ENCODE results near the gene TGM2.
A peak's percentile ranks its signal among the peaks of the same experiment; 100 is the strongest.
"Not testable (repeated sequence)": the region's sequence is repeated elsewhere in the genome, so short reads cannot be mapped to it uniquely, and the experiment has no call there.

TGM2 gene

GRCh38 chr20:38102206-38102605 is 62.9 kb downstream of the TGM2 start:
- H3K4me3 ChIP-seq (ENCODE audit: low read depth in 1 of 2, low read length in 2 of 2); H3K9ac ChIP-seq (ENCODE audit: low read length); H3K4me1 ChIP-seq (ENCODE audit: insufficient read depth, low read length); H3K36me3 ChIP-seq (ENCODE audit: insufficient read depth, low read length); H3K9me3 ChIP-seq (ENCODE audit: low read length); H3K27ac ChIP-seq (ENCODE audit: low read depth, low read length); H3K27me3 ChIP-seq (ENCODE audit: control insufficient read depth in 1 of 2, insufficient read depth in 2 of 2, low read length in 2 of 2): not testable (repeated sequence)

- no peaks in the 10 kb centered on the region for H3K27me3 ChIP-seq (ENCODE audit: control insufficient read depth in 1 of 2, insufficient read depth in 2 of 2, low read length in 2 of 2)
- H3K4me3 ChIP-seq (ENCODE audit: low read depth in 1 of 2, low read length in 2 of 2), result no peak overlapping the region
- no peaks in the 10 kb centered on the region for H3K36me3 ChIP-seq (ENCODE audit: insufficient read depth, low read length)
- H3K4me1 ChIP-seq (ENCODE audit: insufficient read depth, low read length), result peaks cover 8% of the 10 kb centered on the region
- H3K9me3 ChIP-seq (ENCODE audit: low read length), result no peaks in the 10 kb centered on the region
- no peak overlapping the region for H3K9ac ChIP-seq (ENCODE audit: low read length)
- no peak overlapping the region for H3K27ac ChIP-seq (ENCODE audit: low read depth, low read length)
Measured at GRCh38 chr20:38098952-38099351, 66.1 kb downstream of the TGM2 start.

GRCh38 chr20:38095017-38095686 is 69.9 kb downstream of the TGM2 start:
- Histone ChIP-seq H3K4me1 (ENCODE audit: insufficient read depth, low read length) (peaks cover 25% of the 10 kb centered on the region), H3K36me3 (ENCODE audit: insufficient read depth, low read length) (peaks cover 9% of the 10 kb centered on the region), H3K27me3 (ENCODE audit: control insufficient read depth in 1 of 2, insufficient read depth in 2 of 2, low read length in 2 of 2) (no peaks in the 10 kb centered on the region), H3K9ac (ENCODE audit: low read length) (no peak overlapping the region), H3K4me3 (ENCODE audit: low read depth in 1 of 2, low read length in 2 of 2) (no peak overlapping the region), H3K9me3 (ENCODE audit: low read length) (no peaks in the 10 kb centered on the region), H3K27ac (ENCODE audit: low read depth, low read length) (no peak overlapping the region)

GRCh38 chr20:38094373-38094891 is 70.6 kb downstream of the TGM2 start:
- Histone ChIP-seq H3K27ac (ENCODE audit: low read depth, low read length) (no peak overlapping the region), H3K36me3 (ENCODE audit: insufficient read depth, low read length) (peaks cover 15% of the 10 kb centered on the region), H3K27me3 (ENCODE audit: control insufficient read depth in 1 of 2, insufficient read depth in 2 of 2, low read length in 2 of 2) (no peaks in the 10 kb centered on the region), H3K4me1 (ENCODE audit: insufficient read depth, low read length) (peaks cover 25% of the 10 kb centered on the region), H3K4me3 (ENCODE audit: low read depth in 1 of 2, low read length in 2 of 2) (no peak overlapping the region), H3K9ac (ENCODE audit: low read length) (no peak overlapping the region), H3K9me3 (ENCODE audit: low read length) (no peaks in the 10 kb centered on the region)

- H3K9me3 ChIP-seq (ENCODE audit: low read length), result no peaks in the 10 kb centered on the region
- H3K36me3 ChIP-seq (ENCODE audit: insufficient read depth, low read length), result peaks cover 17% of the 10 kb centered on the region
- H3K27me3 ChIP-seq (ENCODE audit: control insufficient read depth in 1 of 2, insufficient read depth in 2 of 2, low read length in 2 of 2), result no peaks in the 10 kb centered on the region
- no peak overlapping the region for H3K9ac ChIP-seq (ENCODE audit: low read length)
- H3K4me3 ChIP-seq (ENCODE audit: low read depth in 1 of 2, low read length in 2 of 2), result no peak overlapping the region
- no peak overlapping the region for H3K27ac ChIP-seq (ENCODE audit: low read depth, low read length)
- peaks cover 25% of the 10 kb centered on the region for H3K4me1 ChIP-seq (ENCODE audit: insufficient read depth, low read length)
Measured at GRCh38 chr20:38093641-38094077, 71.4 kb downstream of the TGM2 start.

GRCh38 chr20:38092915-38093314 is 72.2 kb downstream of the TGM2 start:
- H3K4me1 ChIP-seq (ENCODE audit: insufficient read depth, low read length), result peaks cover 28% of the 10 kb centered on the region
- no peak overlapping the region for H3K27ac ChIP-seq (ENCODE audit: low read depth, low read length)
- no peak overlapping the region for H3K9ac ChIP-seq (ENCODE audit: low read length)
- H3K36me3 ChIP-seq (ENCODE audit: insufficient read depth, low read length), result peaks cover 24% of the 10 kb centered on the region
- no peak overlapping the region for H3K4me3 ChIP-seq (ENCODE audit: low read depth in 1 of 2, low read length in 2 of 2)
- H3K9me3 ChIP-seq (ENCODE audit: low read length), result no peaks in the 10 kb centered on the region
- no peaks in the 10 kb centered on the region for H3K27me3 ChIP-seq (ENCODE audit: control insufficient read depth in 1 of 2, insufficient read depth in 2 of 2, low read length in 2 of 2)

- H3K9ac ChIP-seq (ENCODE audit: low read length), result no peak overlapping the region
- no peaks in the 10 kb centered on the region for H3K9me3 ChIP-seq (ENCODE audit: low read length)
- no peak overlapping the region for H3K27ac ChIP-seq (ENCODE audit: low read depth, low read length)
- H3K36me3 ChIP-seq (ENCODE audit: insufficient read depth, low read length), result peaks cover 29% of the 10 kb centered on the region
- no peak overlapping the region for H3K4me3 ChIP-seq (ENCODE audit: low read depth in 1 of 2, low read length in 2 of 2)
- no peaks in the 10 kb centered on the region for H3K27me3 ChIP-seq (ENCODE audit: control insufficient read depth in 1 of 2, insufficient read depth in 2 of 2, low read length in 2 of 2)
- H3K4me1 ChIP-seq (ENCODE audit: insufficient read depth, low read length), result peaks cover 34% of the 10 kb centered on the region
Measured at GRCh38 chr20:38092260-38092857, 72.7 kb downstream of the TGM2 start.

GRCh38 chr20:38091441-38092216 is 73.4 kb downstream of the TGM2 start:
- peaks cover 41% of the 10 kb centered on the region for H3K4me1 ChIP-seq (ENCODE audit: insufficient read depth, low read length)
- H3K36me3 ChIP-seq (ENCODE audit: insufficient read depth, low read length), result peaks cover 34% of the 10 kb centered on the region
- H3K9ac ChIP-seq (ENCODE audit: low read length), result no peak overlapping the region
- no peak overlapping the region for H3K4me3 ChIP-seq (ENCODE audit: low read depth in 1 of 2, low read length in 2 of 2)
- H3K27me3 ChIP-seq (ENCODE audit: control insufficient read depth in 1 of 2, insufficient read depth in 2 of 2, low read length in 2 of 2), result no peaks in the 10 kb centered on the region
- H3K27ac ChIP-seq (ENCODE audit: low read depth, low read length), result no peak overlapping the region
- no peaks in the 10 kb centered on the region for H3K9me3 ChIP-seq (ENCODE audit: low read length)

GRCh38 chr20:38090061-38090460 is 75.0 kb downstream of the TGM2 start:
- Histone ChIP-seq H3K27me3 (ENCODE audit: control insufficient read depth in 1 of 2, insufficient read depth in 2 of 2, low read length in 2 of 2) (no peaks in the 10 kb centered on the region), H3K9ac (ENCODE audit: low read length) (no peak overlapping the region), H3K9me3 (ENCODE audit: low read length) (no peaks in the 10 kb centered on the region), H3K4me1 (ENCODE audit: insufficient read depth, low read length) (peaks cover 51% of the 10 kb centered on the region), H3K4me3 (ENCODE audit: low read depth in 1 of 2, low read length in 2 of 2) (no peak overlapping the region), H3K27ac (ENCODE audit: low read depth, low read length) (peak overlapping the region; percentile 15), H3K36me3 (ENCODE audit: insufficient read depth, low read length) (peaks cover 34% of the 10 kb centered on the region)

GRCh38 chr20:38089500-38089899 is 75.6 kb downstream of the TGM2 start:
- H3K36me3 ChIP-seq (ENCODE audit: insufficient read depth, low read length), result peaks cover 34% of the 10 kb centered on the region
- H3K4me1 ChIP-seq (ENCODE audit: insufficient read depth, low read length), result peaks cover 54% of the 10 kb centered on the region
- no peaks in the 10 kb centered on the region for H3K9me3 ChIP-seq (ENCODE audit: low read length)
- H3K27me3 ChIP-seq (ENCODE audit: control insufficient read depth in 1 of 2, insufficient read depth in 2 of 2, low read length in 2 of 2), result no peaks in the 10 kb centered on the region
- H3K9ac ChIP-seq (ENCODE audit: low read length), result no peak overlapping the region
- H3K4me3 ChIP-seq (ENCODE audit: low read depth in 1 of 2, low read length in 2 of 2), result no peak overlapping the region
- H3K27ac ChIP-seq (ENCODE audit: low read depth, low read length), result no peak overlapping the region

GRCh38 chr20:38085026-38085425 is 80.0 kb downstream of the TGM2 start:
- Histone ChIP-seq H3K36me3 (ENCODE audit: insufficient read depth, low read length) (peaks cover 24% of the 10 kb centered on the region), H3K27ac (ENCODE audit: low read depth, low read length) (peak overlapping the region; percentile 84), H3K4me1 (ENCODE audit: insufficient read depth, low read length) (peaks cover 50% of the 10 kb centered on the region), H3K9ac (ENCODE audit: low read length) (no peak overlapping the region), H3K4me3 (ENCODE audit: low read depth in 1 of 2, low read length in 2 of 2) (no peak overlapping the region), H3K9me3 (ENCODE audit: low read length) (no peaks in the 10 kb centered on the region), H3K27me3 (ENCODE audit: control insufficient read depth in 1 of 2, insufficient read depth in 2 of 2, low read length in 2 of 2) (no peaks in the 10 kb centered on the region)

Data from muscle layer of colon (tissue), 2 donors.